ENCODE results near the gene JDP2. TPM values are rescaled to one million over a fixed set of nuclear protein-coding genes. Genes with fewer than 3 reads are reported as not detected.

The JDP2 gene
- total RNA-seq, 1 experiment from 2014 or later = 22.8 TPM

- H3K23ac ChIP-seq (ENCODE audit: insufficient read length, low read depth, low read length) = no peak overlapping the region
- H3K9ac ChIP-seq (ENCODE audit: extremely low read depth, insufficient read length, low read length) = no peak overlapping the region
- H3K4ac ChIP-seq (ENCODE audit: low read depth, low read length) = no peak overlapping the region
- no peak for DNase-seq
- no peak overlapping the region for H2AK5ac ChIP-seq (ENCODE audit: insufficient read length, low read length)
- H3K14ac ChIP-seq (ENCODE audit: insufficient read depth, low read length) = no peak overlapping the region
- H2BK15ac ChIP-seq (ENCODE audit: low read depth, low read length) = no peak overlapping the region
- WGBS (ENCODE audit: extremely low coverage, insufficient read length, low lambda C conversion rate) = no CpG with 5 or more reads among the region's 4 CpGs
- no peak overlapping the region for H3K27ac ChIP-seq (ENCODE audit: insufficient read length, low read depth, low read length)
- no peak overlapping the region for H2BK5ac ChIP-seq (ENCODE audit: insufficient read length, low read length)
- H4K8ac ChIP-seq (replicated peaks; ENCODE audit: insufficient read length, low read depth, low read length) = no peak overlapping the region
- H4K20me1 ChIP-seq (ENCODE audit: control insufficient read depth, insufficient read depth, insufficient read length) = no peaks in the 10 kb centered on the region
- H3K4me2 ChIP-seq (ENCODE audit: insufficient read depth, insufficient read length, low read length) = no peak overlapping the region
- H3K23me2 ChIP-seq (ENCODE audit: insufficient read length, low read depth, low read length, poor library complexity, severe bottlenecking) = no peaks in the 10 kb centered on the region
- no peaks in the 10 kb centered on the region for H3K79me2 ChIP-seq (ENCODE audit: insufficient read depth, low read length)
- no peak overlapping the region for H4K5ac ChIP-seq (ENCODE audit: insufficient read length, low read depth, low read length)
- Mint-ChIP-seq H3K36me3 (ENCODE audit: insufficient read depth in 1 of 3, low read depth in 3 of 3) (no peaks in the 10 kb centered on the region), H3K4me3 (no peak overlapping the region), H3K4me1 (peaks cover 32 to 38% of the 10 kb centered on the region in 2 experiments), H3K27ac (no peak overlapping the region; a peak in 1 of 7 replicates), H3K9me3 (no peaks in the 10 kb centered on the region), H3K27me3 (ENCODE audit: low read depth) (no peaks in the 10 kb centered on the region; the same call in none of the 2 replicates)
- H4K91ac ChIP-seq (ENCODE audit: insufficient read length, low read depth, low read length) = no peak overlapping the region
- H3K4me1 ChIP-seq (ENCODE audit: insufficient read depth, low read length) = 0 out of 2 replicates have a peak, but pooled peaks cover 3% of the 10 kb centered on the region
- H3K18ac ChIP-seq (ENCODE audit: insufficient read length, low read depth, low read length) = no peak overlapping the region
- no peak overlapping the region for H2AFZ ChIP-seq (ENCODE audit: low read length)
- no peaks in the 10 kb centered on the region for H3K27me3 ChIP-seq (ENCODE audit: insufficient read depth, low read length)
- no peak overlapping the region for H2BK20ac ChIP-seq (ENCODE audit: low read depth, low read length, poor library complexity, severe bottlenecking)
- no peaks in the 10 kb centered on the region for H3K79me1 ChIP-seq (ENCODE audit: insufficient read depth, low read depth, low read length, poor library complexity, severe bottlenecking)
- no peaks in the 10 kb centered on the region for H3K9me3 ChIP-seq (ENCODE audit: control insufficient read depth, low read depth, low read length)
- H2BK120ac ChIP-seq (ENCODE audit: low read depth, low read length, poor library complexity, severe bottlenecking) = no peak overlapping the region
- H2BK12ac ChIP-seq (ENCODE audit: insufficient read length, low read depth, low read length) = no peak overlapping the region
- no peak for TF ChIP-seq CTCF (conservative IDR thresholded peaks at IDR 0.05)
- H3T11ph ChIP-seq (ENCODE audit: low read length) = no peak overlapping the region
- H3K56ac ChIP-seq (ENCODE audit: insufficient read length, low read depth, low read length) = no peak overlapping the region
Measured at GRCh38 chr14:75404847-75405246, 23.0 kb upstream of the JDP2 start.
